ENCODE measurements around the gene FBLL1. TPM values are rescaled to one million over a fixed set of nuclear protein-coding genes. Genes with fewer than 3 reads are reported as not detected.
A peak's percentile ranks its signal among the peaks of the same experiment; 100 is the strongest.

Gene FBLL1
- total RNA-seq, 2 experiments from 2014 or later, result 0.19 TPM; not detected in 1

GRCh38 chr5:168575391-168576372 lies 46.6 kb downstream of the FBLL1 start:
- Mint-ChIP-seq H3K4me1 (peaks cover 31% of the 10 kb centered on the region), H3K27me3 (no peaks in the 10 kb centered on the region), H3K27ac (no peak overlapping the region), H3K9me3 (peaks cover under 1% of the 10 kb centered on the region), H3K4me3 (no peak overlapping the region), H3K36me3 (peaks cover 44% of the 10 kb centered on the region)
- no peak for DNase-seq

- Mint-ChIP-seq H3K36me3 (peaks cover 37% of the 10 kb centered on the region), H3K9me3 (peaks cover 2% of the 10 kb centered on the region), H3K27ac (peak overlapping the region; percentile 90), H3K27me3 (no peaks in the 10 kb centered on the region), H3K4me3 (peak overlapping the region; percentile 93), H3K4me1 (peaks cover 28% of the 10 kb centered on the region)
- DNase-seq, result no peak
Observed at GRCh38 chr5:168578006-168578405, 48.9 kb downstream of the FBLL1 start.

GRCh38 chr5:168578538-168579487 lies 49.7 kb downstream of the FBLL1 start, which contains the start of gene PANK3:
PANK3 (minus strand) TSS chr5:168579368; CDS start chr5:168579283, 85 bp downstream.
- peak within 1 kb of the TSS; percentile 95 for H3K27ac Mint-ChIP-seq
- peaks cover 30% of the 10 kb centered on the region for H3K4me1 Mint-ChIP-seq
- peak within 1 kb of the TSS; percentile 93 for H3K4me3 Mint-ChIP-seq
- DNase-seq, result no peak
- peaks cover 2% of the 10 kb centered on the region for H3K9me3 Mint-ChIP-seq
- H3K27me3 Mint-ChIP-seq, result no peaks in the 10 kb centered on the region
- peaks cover 37% of the 10 kb centered on the region for H3K36me3 Mint-ChIP-seq

- DNase-seq, result peak; percentile 96
- Mint-ChIP-seq H3K36me3 (peaks cover 31% of the 10 kb centered on the region), H3K9me3 (peaks cover 2% of the 10 kb centered on the region), H3K4me3 (peak overlapping the region; percentile 80), H3K27ac (peak overlapping the region; percentile 95), H3K27me3 (no peaks in the 10 kb centered on the region), H3K4me1 (peaks cover 31% of the 10 kb centered on the region)
Observed at GRCh38 chr5:168579488-168580226, 50.6 kb downstream of the FBLL1 start.

GRCh38 chr5:168580227-168580508 lies 51.1 kb downstream of the FBLL1 start:
- H3K27ac Mint-ChIP-seq, result peak overlapping the region; percentile 95
- H3K4me3 Mint-ChIP-seq, result peak overlapping the region; percentile 80
- peaks cover 30% of the 10 kb centered on the region for H3K4me1 Mint-ChIP-seq
- H3K27me3 Mint-ChIP-seq, result no peaks in the 10 kb centered on the region
- peaks cover 27% of the 10 kb centered on the region for H3K36me3 Mint-ChIP-seq
- H3K9me3 Mint-ChIP-seq, result peaks cover 2% of the 10 kb centered on the region
- no peak for DNase-seq

Other genes starting within 250 kb of the FBLL1 start
- gene WWC1, start 237.7 kb upstream of the FBLL1 start, total RNA-seq, result 1 to 10 TPM; 1.5 to 2.5 TPM
- 100 to 1,000 TPM; 153 to 158 TPM for gene RARS1, start 42.8 kb upstream of the FBLL1 start, total RNA-seq
- gene PANK3, start 50.1 kb downstream of the FBLL1 start, total RNA-seq, result 10 to 100 TPM; 59.6 to 61.7 TPM

Measured in activated naive CD8-positive, alpha-beta T cell treated with anti-CD3 and anti-CD28 coated beads for 36 hours (primary cell).